OCI-LY1 (cell line): ENCODE results near the gene EPB41L2.

Experiments used
- H2AFZ ChIP-seq: fragments of 200-600 bp; sonication (generic), shearing (Covaris generic); 2 replicates; pipeline ENCODE4 v1.6.0; 2014; ENCODE audit warnings: antibody characterized with exemption, mild to moderate bottlenecking, low read length
- H3F3A ChIP-seq: fragments of 200-600 bp; sonication (generic), shearing (Covaris generic); 2 replicates; pipeline ENCODE4 v1.6.0; 2014; ENCODE audit warnings: mild to moderate bottlenecking, antibody characterized with exemption, low read length, moderate library complexity; ENCODE audit not compliant: insufficient read depth
- H3K27ac ChIP-seq: fragments of 200-600 bp; sonication (generic); 2 replicates; pipeline ENCODE4 v1.5.1; 2014; ENCODE audit warnings: low read length, mixed run types, mild to moderate bottlenecking, low read depth; ENCODE audit not compliant: poor library complexity, severe bottlenecking
- H3K27me3 ChIP-seq: fragments of 200-600 bp; sonication (generic); 2 replicates; pipeline ENCODE4 v1.6.0; 2014; ENCODE audit warnings: antibody characterized with exemption, mild to moderate bottlenecking, low read length, moderate library complexity; ENCODE audit not compliant: insufficient read depth
- H3K36me3 ChIP-seq: fragments of 200-600 bp; sonication (generic); 2 replicates; pipeline ENCODE4 v1.6.1; 2014; ENCODE audit warnings: mild to moderate bottlenecking, antibody characterized with exemption, low read length, moderate library complexity, mixed read lengths; ENCODE audit not compliant: insufficient read depth
- H3K4me1 ChIP-seq: fragments of 200-600 bp; sonication (generic); 2 replicates; pipeline ENCODE4 v1.5.1; 2014; ENCODE audit warnings: mild to moderate bottlenecking, low read length, moderate library complexity; ENCODE audit not compliant: insufficient read depth, severe bottlenecking
- H3K4me2 ChIP-seq: fragments of 200-600 bp; sonication (generic), shearing (Covaris generic); 2 replicates; pipeline ENCODE4 v1.6.1; 2014; ENCODE audit warnings: low read length
- H3K4me3 ChIP-seq: fragments of 200-600 bp; sonication (generic); 2 replicates; pipeline ENCODE4 v1.5.1; 2014; ENCODE audit warnings: low read length, low read depth, mild to moderate bottlenecking, mixed read lengths; ENCODE audit not compliant: poor library complexity, severe bottlenecking
- H3K79me2 ChIP-seq: fragments of 200-600 bp; shearing (Covaris generic); 2 replicates; pipeline ENCODE4 v1.6.1; 2016; ENCODE audit warnings: mixed run types, low read length, mixed read lengths; ENCODE audit not compliant: insufficient read depth
- H3K9ac ChIP-seq: fragments of 200-600 bp; sonication (generic), shearing (Covaris generic); 2 replicates; pipeline ENCODE4 v1.6.1; 2014; ENCODE audit warnings: mild to moderate bottlenecking, low read length, mixed read lengths
- H3K9me2 ChIP-seq: fragments of 200-600 bp; sonication (generic), shearing (Covaris generic); 2 replicates; pipeline ENCODE4 v1.6.1; 2014; ENCODE audit warnings: low read depth, mild to moderate bottlenecking, low read length, mixed read lengths
- H3K9me3 ChIP-seq: fragments of 200-600 bp; shearing (Covaris generic); 2 replicates; pipeline ENCODE4 v1.6.1; 2014; ENCODE audit warnings: low read length, mixed read lengths
- H4K20me1 ChIP-seq: fragments of 200-600 bp; sonication (generic), shearing (Covaris generic); 2 replicates; pipeline ENCODE4 v1.6.0; 2016; ENCODE audit warnings: mild to moderate bottlenecking, low read length; ENCODE audit not compliant: insufficient read depth
- EZH2 ChIP-seq: fragments of 200-600 bp; sonication (generic), shearing (Covaris generic); IDR thresholded peaks from 2 replicates; pipeline ENCODE4 v1.8.0; 2017; ENCODE audit warnings: borderline replicate concordance, mixed run types, mild to moderate bottlenecking, antibody characterized with exemption, low read length, moderate library complexity, mixed read lengths
- TF ChIP-seq, protein P1 (sequence below): fragments of 200-600 bp; sonication (generic), shearing (Covaris generic); IDR thresholded peaks from 2 replicates; pipeline ENCODE4 v1.5.1; 2017; ENCODE audit warnings: mild to moderate bottlenecking, antibody characterized with exemption, low read length, moderate library complexity, mixed read lengths

EPB41L2 gene

DNA sequence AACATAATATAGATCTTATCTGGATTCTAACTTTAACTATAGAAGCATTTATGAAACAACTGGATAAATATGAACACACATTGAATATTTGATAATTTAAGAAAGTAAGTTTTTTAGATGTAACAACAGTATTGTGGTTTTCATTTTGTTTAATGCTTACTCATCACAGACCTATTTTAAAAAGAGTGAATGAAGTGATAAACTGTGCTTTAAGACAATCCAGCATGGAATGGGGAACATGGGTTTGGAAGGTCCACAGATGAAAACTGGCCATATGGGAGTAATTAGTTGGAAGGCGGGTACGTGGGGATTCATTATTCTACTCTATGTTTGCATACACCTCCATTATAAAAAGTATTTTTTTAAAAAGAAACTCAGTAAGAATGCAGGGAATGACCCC, 21.2 kb downstream of the EPB41L2 start:
- H3K27ac ChIP-seq = no peak overlapping the region
- H3K79me2 ChIP-seq = no peaks in the 10 kb centered on the region
- H3K4me2 ChIP-seq = no peak overlapping the region

GRCh38 chr6:131040866-131041265, 22.2 kb downstream of the EPB41L2 start:
- Histone ChIP-seq H3K27me3 (no peaks in the 10 kb centered on the region), H2AFZ (no peak overlapping the region), H3K9ac (no peak overlapping the region), H3K79me2 (no peaks in the 10 kb centered on the region), H3K4me3 (no peak overlapping the region), H3K36me3 (no peaks in the 10 kb centered on the region), H4K20me1 (no peaks in the 10 kb centered on the region), H3K4me1 (no peaks in the 10 kb centered on the region), H3F3A (no peaks in the 10 kb centered on the region), H3K27ac (no peak overlapping the region), H3K9me3 (no peaks in the 10 kb centered on the region), H3K9me2 (no peaks in the 10 kb centered on the region), H3K4me2 (no peak overlapping the region)
- TF ChIP-seq, protein P1, sequence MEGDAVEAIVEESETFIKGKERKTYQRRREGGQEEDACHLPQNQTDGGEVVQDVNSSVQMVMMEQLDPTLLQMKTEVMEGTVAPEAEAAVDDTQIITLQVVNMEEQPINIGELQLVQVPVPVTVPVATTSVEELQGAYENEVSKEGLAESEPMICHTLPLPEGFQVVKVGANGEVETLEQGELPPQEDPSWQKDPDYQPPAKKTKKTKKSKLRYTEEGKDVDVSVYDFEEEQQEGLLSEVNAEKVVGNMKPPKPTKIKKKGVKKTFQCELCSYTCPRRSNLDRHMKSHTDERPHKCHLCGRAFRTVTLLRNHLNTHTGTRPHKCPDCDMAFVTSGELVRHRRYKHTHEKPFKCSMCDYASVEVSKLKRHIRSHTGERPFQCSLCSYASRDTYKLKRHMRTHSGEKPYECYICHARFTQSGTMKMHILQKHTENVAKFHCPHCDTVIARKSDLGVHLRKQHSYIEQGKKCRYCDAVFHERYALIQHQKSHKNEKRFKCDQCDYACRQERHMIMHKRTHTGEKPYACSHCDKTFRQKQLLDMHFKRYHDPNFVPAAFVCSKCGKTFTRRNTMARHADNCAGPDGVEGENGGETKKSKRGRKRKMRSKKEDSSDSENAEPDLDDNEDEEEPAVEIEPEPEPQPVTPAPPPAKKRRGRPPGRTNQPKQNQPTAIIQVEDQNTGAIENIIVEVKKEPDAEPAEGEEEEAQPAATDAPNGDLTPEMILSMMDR = no peak
- no peak for TF ChIP-seq EZH2

More for the DNA sequence above, 21.2 kb downstream of the EPB41L2 start:
- Histone ChIP-seq H3K9me2 (no peaks in the 10 kb centered on the region), H3K9ac (no peak overlapping the region), H3K4me1 (no peaks in the 10 kb centered on the region), H3K27me3 (no peaks in the 10 kb centered on the region), H2AFZ (no peak overlapping the region), H3K4me3 (no peak overlapping the region), H4K20me1 (no peaks in the 10 kb centered on the region), H3K36me3 (no peaks in the 10 kb centered on the region), H3K9me3 (no peaks in the 10 kb centered on the region), H3F3A (no peaks in the 10 kb centered on the region)
- TF ChIP-seq EZH2 = no peak
- TF ChIP-seq, protein P1 = no peak

DNA sequence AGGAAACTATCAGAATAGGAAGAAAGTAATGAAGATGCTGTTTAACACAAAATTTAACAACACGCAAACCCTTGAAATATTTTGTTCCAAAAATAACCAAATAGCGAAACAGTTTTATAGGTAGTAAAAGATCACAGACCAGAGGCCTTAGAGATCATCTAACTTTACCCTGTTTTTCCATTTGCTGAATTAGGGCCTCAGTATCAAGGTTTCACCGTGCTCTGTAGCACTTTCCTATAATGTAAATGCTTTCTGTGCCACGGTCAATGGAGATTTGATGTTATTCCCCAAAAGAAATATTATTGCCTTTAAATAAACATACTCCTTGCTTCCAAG, 23.7 kb downstream of the EPB41L2 start:
- Histone ChIP-seq H3F3A (no peaks in the 10 kb centered on the region), H3K36me3 (no peaks in the 10 kb centered on the region), H4K20me1 (no peaks in the 10 kb centered on the region), H3K4me1 (no peaks in the 10 kb centered on the region), H2AFZ (no peak overlapping the region), H3K27me3 (no peaks in the 10 kb centered on the region), H3K9me2 (no peaks in the 10 kb centered on the region), H3K9ac (no peak overlapping the region), H3K27ac (no peak overlapping the region), H3K9me3 (no peaks in the 10 kb centered on the region), H3K4me2 (no peak overlapping the region), H3K4me3 (no peak overlapping the region), H3K79me2 (no peaks in the 10 kb centered on the region)
- TF ChIP-seq EZH2 = no peak
- TF ChIP-seq, protein P1 = no peak
